RCC 7860 (cell line): Measurements from ENCODE around the gene TRIM44.
A peak's percentile ranks its signal among the peaks of the same experiment; 100 is the strongest.

ENCODE experiments used
- DNase-seq: peaks from one replicate; pipeline ENCODE4 v3.0.0-alpha.2; 2015; ENCODE audit warnings: low spot score
- FAIRE-seq: peaks from 2 replicates; lab custom pipeline; 2012; peaks lifted over from hg19 to GRCh38; lab: Jason Lieb, UNC

The TRIM44 gene

DNA sequence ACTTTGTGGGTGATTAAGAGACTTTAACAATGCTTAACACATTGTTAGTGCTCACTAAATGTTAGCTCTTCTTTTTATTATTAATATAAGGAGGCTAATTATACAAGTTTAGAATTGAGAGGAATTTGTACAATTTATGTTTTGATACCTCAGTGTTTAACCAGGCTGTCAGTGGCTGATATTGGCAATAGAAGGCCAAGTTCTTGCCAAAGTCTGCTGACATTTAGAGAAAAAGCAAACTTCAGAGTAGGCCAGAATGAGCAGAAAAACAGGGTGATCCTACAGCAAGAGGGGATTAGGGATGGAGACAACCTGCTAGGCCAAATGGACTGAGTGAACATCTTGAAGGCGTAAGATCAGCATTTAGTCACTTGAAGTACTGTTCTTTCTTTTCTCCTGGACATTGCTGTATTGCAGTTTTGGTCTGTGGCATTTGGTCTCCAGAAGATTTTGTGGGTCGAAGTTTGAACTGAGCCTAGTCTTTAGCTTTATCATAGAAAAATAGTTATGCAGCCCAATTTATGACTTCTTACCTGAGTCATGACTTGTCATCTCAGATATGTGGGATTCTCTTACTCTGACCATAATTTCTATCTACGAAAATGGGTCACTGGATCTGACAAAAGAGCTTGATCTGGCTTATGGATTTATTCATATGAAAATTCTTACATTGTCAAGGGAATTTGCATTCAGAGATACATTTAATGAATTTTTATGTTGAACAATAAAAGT is 9.0 kb downstream of the TRIM44 start:
- FAIRE-seq (no peak), DNase-seq (no peak)

DNA sequence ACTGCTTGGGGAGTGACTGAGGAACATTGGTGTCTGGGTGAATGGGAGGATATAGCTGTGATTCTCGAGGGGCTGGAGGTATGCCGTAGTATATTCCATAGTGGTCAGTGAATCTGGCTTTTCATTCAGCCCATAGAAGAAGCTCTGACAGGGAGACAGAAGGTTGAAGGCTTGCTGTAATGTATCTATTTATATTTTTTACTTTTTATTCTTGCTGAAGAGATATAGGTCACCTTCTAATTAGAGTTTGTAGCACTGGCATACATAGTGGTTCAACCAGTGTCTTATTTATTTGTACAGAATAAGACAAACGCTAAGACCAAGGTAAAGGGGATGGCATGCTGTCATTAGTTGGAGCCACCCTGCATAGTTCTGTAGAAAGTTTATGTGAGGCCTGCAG is 10.0 kb downstream of the TRIM44 start:
- no peak for FAIRE-seq
- no peak for DNase-seq

DNA sequence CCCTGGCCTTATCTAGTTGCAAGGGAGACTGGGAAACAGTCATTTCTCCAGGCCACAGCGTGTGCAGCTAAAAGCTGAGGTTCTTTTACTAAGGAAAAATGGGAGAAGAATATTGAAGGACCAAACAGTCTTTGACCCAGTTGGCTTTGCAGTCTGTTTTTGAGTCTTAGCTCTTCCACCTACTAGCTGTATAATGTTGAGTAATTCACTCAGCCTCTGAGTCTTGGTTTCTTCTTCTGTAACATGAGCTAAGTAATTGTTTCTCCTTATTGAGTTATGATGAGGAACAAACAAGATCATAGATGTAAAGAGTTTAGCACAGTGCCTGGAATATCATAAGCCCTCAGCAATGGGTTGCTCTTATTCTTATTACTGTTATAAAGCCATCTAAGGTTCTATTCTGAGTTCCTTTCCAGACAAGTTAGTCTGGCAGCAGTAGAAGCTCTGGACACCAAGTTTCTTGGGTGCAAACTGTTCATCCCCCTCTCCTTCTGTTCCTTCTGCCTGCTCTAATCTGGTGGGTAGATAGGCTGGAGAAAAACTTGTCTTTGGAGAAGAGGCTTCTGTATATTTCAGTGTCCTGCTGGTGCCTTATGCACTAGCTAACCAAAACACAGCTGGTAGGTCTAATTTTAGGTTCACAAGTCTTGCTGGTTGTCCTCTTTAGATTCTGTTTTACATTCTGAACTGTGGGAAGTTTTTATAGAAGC is 13.5 kb downstream of the TRIM44 start:
- no peak for FAIRE-seq

DNA sequence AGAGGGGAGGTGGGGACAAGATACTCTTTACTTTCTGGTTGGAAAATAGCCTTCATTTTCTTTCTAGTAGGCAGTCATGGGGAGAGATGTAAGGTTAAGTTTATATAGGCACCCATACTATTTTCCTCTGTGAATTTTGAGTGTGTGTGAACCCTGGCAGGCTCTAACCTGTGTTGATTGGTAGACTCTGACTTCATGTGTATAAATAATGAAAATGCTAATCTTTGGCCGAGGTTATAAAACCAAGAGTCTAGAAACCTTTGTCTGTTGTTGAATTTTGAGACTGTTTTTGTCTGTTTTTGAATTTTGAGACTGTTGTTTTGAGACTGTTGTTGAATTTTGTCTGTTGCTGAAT is 14.0 kb downstream of the TRIM44 start:
- DNase-seq (no peak), FAIRE-seq (no peak)

More for the DNA sequence above, 13.5 kb downstream of the TRIM44 start:
- DNase-seq: no peak

GRCh38 chr11:35677904-35678303 is 15.3 kb downstream of the TRIM44 start:
- no peak for DNase-seq
- no peak for FAIRE-seq

GRCh38 chr11:35678471-35678870 is 15.9 kb downstream of the TRIM44 start:
- no peak for DNase-seq
- FAIRE-seq: no peak

GRCh38 chr11:35678975-35679374 is 16.4 kb downstream of the TRIM44 start:
- FAIRE-seq (no peak), DNase-seq (no peak)

GRCh38 chr11:35680506-35680905 is 17.9 kb downstream of the TRIM44 start:
- FAIRE-seq: no peak
- no peak for DNase-seq

- no peak for DNase-seq
- FAIRE-seq: no peak
Observed at GRCh38 chr11:35681163-35681767, 18.7 kb downstream of the TRIM44 start.

GRCh38 chr11:35682230-35683173 is 19.9 kb downstream of the TRIM44 start:
- FAIRE-seq (no peak), DNase-seq (no peak)

- DNase-seq (no peak), FAIRE-seq (no peak)
Observed at GRCh38 chr11:35683728-35684339, 21.3 kb downstream of the TRIM44 start.

- DNase-seq (peak; percentile 48), FAIRE-seq (peak; percentile 69)
Observed at GRCh38 chr11:35688023-35688422, 25.4 kb downstream of the TRIM44 start.

DNA sequence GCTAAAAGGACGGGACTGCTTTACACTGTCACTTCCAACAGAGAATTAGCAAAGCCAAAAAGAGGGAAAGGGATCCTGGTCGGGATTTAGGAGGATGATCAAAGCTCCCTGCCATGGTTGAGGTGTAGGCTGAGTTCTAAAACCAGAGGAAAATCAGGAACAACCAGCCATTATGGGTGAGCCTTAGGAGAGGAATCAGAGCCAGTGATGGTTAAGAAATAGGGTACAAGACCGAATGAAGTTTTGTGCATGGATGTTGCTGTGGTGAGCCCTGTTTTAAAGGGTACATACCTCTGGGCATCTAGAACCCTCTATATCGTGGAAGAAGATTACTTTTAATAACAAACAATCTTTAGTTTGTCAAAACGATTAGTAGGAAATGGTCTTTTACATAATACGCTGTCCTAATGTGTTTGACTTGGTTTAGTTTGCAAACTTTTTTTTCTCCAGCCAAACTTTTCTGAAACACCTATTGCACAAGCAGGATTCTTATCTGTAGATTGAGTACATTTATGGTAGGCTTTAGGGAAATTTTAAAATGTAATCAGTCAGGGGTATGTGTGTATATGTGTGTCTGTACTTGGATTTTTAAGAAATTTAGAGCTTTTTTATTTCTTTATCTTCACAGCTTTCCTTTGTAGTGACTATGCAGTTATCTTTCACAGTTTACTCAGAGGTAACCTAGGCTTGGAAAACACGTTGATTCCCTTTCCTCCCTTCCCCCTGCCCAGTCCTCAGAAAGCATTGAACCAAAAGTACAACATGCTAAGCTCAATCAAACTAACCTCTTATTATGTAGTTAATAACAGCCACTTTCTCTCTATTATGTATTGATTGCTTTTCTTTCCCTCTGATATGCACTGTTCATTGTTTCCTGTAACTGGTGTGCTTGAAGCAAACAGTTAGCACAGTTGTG is 26.8 kb downstream of the TRIM44 start:
- FAIRE-seq (no peak), DNase-seq (no peak)

- FAIRE-seq (no peak), DNase-seq (no peak)
Observed at GRCh38 chr11:35702126-35702525, 39.6 kb downstream of the TRIM44 start.

GRCh38 chr11:35709376-35709775 is 46.8 kb downstream of the TRIM44 start:
- FAIRE-seq (no peak), DNase-seq (no peak)

- FAIRE-seq (no peak), DNase-seq (no peak)
Observed at GRCh38 chr11:35711173-35711910, 48.8 kb downstream of the TRIM44 start.

- no peak for FAIRE-seq
- DNase-seq: no peak
Observed at GRCh38 chr11:35711924-35712323, 49.3 kb downstream of the TRIM44 start.

- FAIRE-seq (no peak), DNase-seq (no peak)
Observed at GRCh38 chr11:35712533-35712932, 50.0 kb downstream of the TRIM44 start.
